NT2/D1 (cell line): ENCODE data around the gene SWI5.

Experiments
- DNase-seq: peaks from one replicate; pipeline ENCODE4 v3.0.0-alpha.2; 2011; ENCODE audit warnings: low read depth, low spot score
- H3K27me3 ChIP-seq: 2 replicates; pipeline ENCODE4 v1.6.0; 2011; ENCODE audit warnings: mild to moderate bottlenecking; ENCODE audit not compliant: insufficient read length, insufficient read depth
- H3K36me3 ChIP-seq: 2 replicates; pipeline ENCODE4 v1.6.1; 2011; ENCODE audit warnings: mild to moderate bottlenecking, low read length, mixed read lengths; ENCODE audit not compliant: insufficient read depth, insufficient read length
- H3K4me1 ChIP-seq: 2 replicates; pipeline ENCODE4 v1.5.1; 2011; ENCODE audit not compliant: insufficient read depth, insufficient read length
- H3K4me3 ChIP-seq: 2 replicates; pipeline ENCODE4 v1.5.1; 2011; ENCODE audit warnings: low read depth; ENCODE audit not compliant: insufficient read length
- H3K9ac ChIP-seq: 2 replicates; pipeline ENCODE4 v1.6.0; 2011; ENCODE audit warnings: low read depth; ENCODE audit not compliant: insufficient read length
- H3K9me3 ChIP-seq: 2 replicates; pipeline ENCODE4 v1.5.1; 2011; ENCODE audit warnings: mild to moderate bottlenecking, low read length; ENCODE audit not compliant: insufficient read depth
- SUZ12 ChIP-seq: IDR thresholded peaks from 2 replicates; pipeline ENCODE4 v1.6.1; 2011; ENCODE audit not compliant: insufficient read length, insufficient read depth; ENCODE audit errors: extremely low read depth
- YY1 ChIP-seq: IDR thresholded peaks from 2 replicates; pipeline ENCODE4 v1.6.1; 2011; ENCODE audit not compliant: insufficient read length, insufficient read depth
- ZNF274 ChIP-seq: IDR thresholded peaks from 2 replicates; pipeline ENCODE4 v1.6.1; 2011; ENCODE audit warnings: mild to moderate bottlenecking, low read depth, low read length

SWI5 gene

GRCh38 chr9:128247226-128247803, 28.8 kb upstream of the SWI5 start:
- Histone ChIP-seq H3K9ac (no peak overlapping the region), H3K4me1 (peaks cover 16% of the 10 kb centered on the region), H3K36me3 (peaks cover 41% of the 10 kb centered on the region), H3K4me3 (no peak overlapping the region), H3K9me3 (no peaks in the 10 kb centered on the region), H3K27me3 (no peaks in the 10 kb centered on the region)
- DNase-seq: no peak
- TF ChIP-seq ZNF274: no peak
- no peak for TF ChIP-seq SUZ12
- no peak for TF ChIP-seq YY1

GRCh38 chr9:128249558-128249907, 26.5 kb upstream of the SWI5 start:
- Histone ChIP-seq H3K27me3 (no peaks in the 10 kb centered on the region), H3K4me3 (no peak overlapping the region), H3K4me1 (peaks cover 16% of the 10 kb centered on the region), H3K9ac (no peak overlapping the region), H3K9me3 (no peaks in the 10 kb centered on the region), H3K36me3 (peaks cover 60% of the 10 kb centered on the region)
- no peak for DNase-seq
- TF ChIP-seq SUZ12 (no peak), ZNF274 (no peak), YY1 (no peak)

GRCh38 chr9:128249908-128250838, 25.9 kb upstream of the SWI5 start:
- peaks cover 20% of the 10 kb centered on the region for H3K4me1 ChIP-seq
- no peak overlapping the region for H3K9ac ChIP-seq
- peak; percentile 48 for DNase-seq
- H3K27me3 ChIP-seq: no peaks in the 10 kb centered on the region
- peaks cover 60% of the 10 kb centered on the region for H3K36me3 ChIP-seq
- H3K9me3 ChIP-seq: no peaks in the 10 kb centered on the region
- TF ChIP-seq YY1 (no peak), SUZ12 (no peak), ZNF274 (no peak)
- no peak overlapping the region for H3K4me3 ChIP-seq

GRCh38 chr9:128250839-128251731, 25.0 kb upstream of the SWI5 start:
- TF ChIP-seq ZNF274 (no peak), YY1 (no peak), SUZ12 (no peak)
- Histone ChIP-seq H3K4me1 (peaks cover 14% of the 10 kb centered on the region), H3K9ac (no peak overlapping the region), H3K9me3 (no peaks in the 10 kb centered on the region), H3K4me3 (no peak overlapping the region), H3K27me3 (no peaks in the 10 kb centered on the region), H3K36me3 (peaks cover 64% of the 10 kb centered on the region)
- no peak for DNase-seq

- DNase-seq: no peak
These were observed 24.4 kb upstream of the SWI5 start for GRCh38 chr9:128251732-128252100.

GRCh38 chr9:128252317-128253139, 23.5 kb upstream of the SWI5 start:
- no peak for TF ChIP-seq SUZ12
- TF ChIP-seq ZNF274: no peak
- TF ChIP-seq YY1: no peak
- H3K36me3 ChIP-seq: peaks cover 71% of the 10 kb centered on the region
- peaks cover 11% of the 10 kb centered on the region for H3K4me1 ChIP-seq
- no peaks in the 10 kb centered on the region for H3K27me3 ChIP-seq
- no peak overlapping the region for H3K9ac ChIP-seq
- H3K9me3 ChIP-seq: no peaks in the 10 kb centered on the region
- no peak overlapping the region for H3K4me3 ChIP-seq
- no peak for DNase-seq

More at GRCh38 chr9:128251732-128252100, 24.4 kb upstream of the SWI5 start:
- H3K27me3 ChIP-seq: no peaks in the 10 kb centered on the region
- TF ChIP-seq SUZ12 (no peak), ZNF274 (no peak)
- H3K9me3 ChIP-seq: no peaks in the 10 kb centered on the region
- H3K4me3 ChIP-seq: no peak overlapping the region
- no peak overlapping the region for H3K9ac ChIP-seq
- peaks cover 68% of the 10 kb centered on the region for H3K36me3 ChIP-seq
- H3K4me1 ChIP-seq: peaks cover 11% of the 10 kb centered on the region
